Adipocyte (in vitro differentiated cells): ENCODE data around the gene MEF2C.

Experiments
- DNase-seq: peaks from one replicate; pipeline ENCODE4 v3.0.0-alpha.2; 2015; ENCODE audit warnings: low read depth
- H3K27me3 ChIP-seq: replicated peaks from 2 replicates; pipeline ENCODE4 v1.7.0; 2013; ENCODE audit warnings: mild to moderate bottlenecking, low read length, moderate library complexity; ENCODE audit not compliant: control insufficient read depth, insufficient read depth
- H3K36me3 ChIP-seq: 2 replicates; pipeline ENCODE4 v1.7.0; 2013; ENCODE audit warnings: low read length, mild to moderate bottlenecking, moderate library complexity; ENCODE audit not compliant: control insufficient read depth, insufficient read depth, severe bottlenecking
- H3K4me1 ChIP-seq: 2 replicates; pipeline ENCODE4 v1.7.0; 2013; ENCODE audit warnings: mild to moderate bottlenecking, low read length, moderate library complexity; ENCODE audit not compliant: control insufficient read depth, insufficient read depth
- H3K4me3 ChIP-seq: 2 replicates; pipeline ENCODE4 v1.7.0; 2013; ENCODE audit warnings: mild to moderate bottlenecking, low read length, moderate library complexity
- H3K9ac ChIP-seq: 2 replicates; pipeline ENCODE4 v1.7.0; 2013; ENCODE audit warnings: mild to moderate bottlenecking, low read length, moderate library complexity
- H3K9me3 ChIP-seq: 2 replicates; pipeline ENCODE4 v1.7.0; 2013; ENCODE audit warnings: mild to moderate bottlenecking, low read length, moderate library complexity; ENCODE audit not compliant: control insufficient read depth

The MEF2C gene

DNA sequence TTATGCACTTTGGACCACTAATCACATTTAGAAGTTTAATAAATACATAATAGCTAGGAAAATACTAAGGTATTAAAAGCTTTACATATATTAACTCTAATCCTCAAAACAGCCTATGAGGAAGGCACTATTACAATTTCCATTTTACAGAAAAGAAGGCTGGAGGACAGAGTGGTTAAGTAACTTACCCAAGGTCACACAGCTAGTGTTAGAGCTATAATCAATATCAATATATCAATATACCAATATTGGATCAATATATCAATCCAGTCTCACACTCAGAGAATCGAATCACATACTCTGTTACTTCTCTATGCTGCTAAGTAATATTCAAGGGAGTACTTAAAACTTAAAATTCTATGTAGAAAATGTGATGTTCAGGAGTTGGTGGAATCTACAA is 45.2 kb downstream of the MEF2C start:
- H3K27me3 ChIP-seq = no peaks in the 10 kb centered on the region
- no peaks in the 10 kb centered on the region for H3K36me3 ChIP-seq
- H3K9ac ChIP-seq = no peak overlapping the region
- H3K9me3 ChIP-seq = no peaks in the 10 kb centered on the region
- no peak overlapping the region for H3K4me3 ChIP-seq
- no peak for DNase-seq
- H3K4me1 ChIP-seq = peaks cover 15% of the 10 kb centered on the region

DNA sequence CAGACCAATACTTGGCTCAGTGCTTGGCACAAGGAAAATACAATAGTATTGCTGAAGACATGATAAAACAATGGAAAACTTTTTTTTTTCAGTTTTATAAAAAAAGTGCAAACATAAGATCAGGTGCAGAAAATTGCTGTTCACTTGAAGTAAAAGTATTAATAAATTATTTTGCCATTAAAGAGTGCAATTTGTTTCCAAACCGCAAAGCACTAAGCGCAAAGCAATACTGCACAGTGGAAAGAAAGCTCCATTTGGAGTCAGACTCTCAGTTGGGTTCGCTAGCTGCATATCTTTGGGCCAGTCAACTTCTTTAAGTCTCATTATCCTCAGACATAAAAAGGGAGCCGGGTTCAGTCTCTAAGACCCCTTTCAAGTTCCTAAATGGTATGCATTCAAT is 45.8 kb downstream of the MEF2C start:
- Histone ChIP-seq H3K27me3 (no peaks in the 10 kb centered on the region), H3K4me1 (peaks cover 15% of the 10 kb centered on the region), H3K9ac (no peak overlapping the region), H3K36me3 (no peaks in the 10 kb centered on the region), H3K9me3 (no peaks in the 10 kb centered on the region), H3K4me3 (no peak overlapping the region)
- no peak for DNase-seq

GRCh38 chr5:88836195-88836838 is 46.7 kb downstream of the MEF2C start:
- Histone ChIP-seq H3K9me3 (no peaks in the 10 kb centered on the region), H3K4me1 (peaks cover 15% of the 10 kb centered on the region), H3K36me3 (no peaks in the 10 kb centered on the region), H3K27me3 (no peaks in the 10 kb centered on the region), H3K9ac (peak overlapping the region; percentile 69), H3K4me3 (peak overlapping the region; percentile 64)
- peak; percentile 30 for DNase-seq

- Histone ChIP-seq H3K9ac (no peak overlapping the region), H3K4me1 (peaks cover 15% of the 10 kb centered on the region), H3K27me3 (no peaks in the 10 kb centered on the region), H3K4me3 (no peak overlapping the region), H3K36me3 (no peaks in the 10 kb centered on the region), H3K9me3 (no peaks in the 10 kb centered on the region)
- no peak for DNase-seq
These were observed 48.5 kb downstream of the MEF2C start for GRCh38 chr5:88834499-88834898.

- peaks cover 15% of the 10 kb centered on the region for H3K4me1 ChIP-seq
- H3K4me3 ChIP-seq = no peak overlapping the region
- DNase-seq = no peak
- no peaks in the 10 kb centered on the region for H3K27me3 ChIP-seq
- H3K9ac ChIP-seq = no peak overlapping the region
- no peaks in the 10 kb centered on the region for H3K9me3 ChIP-seq
- H3K36me3 ChIP-seq = no peaks in the 10 kb centered on the region
These were observed 48.9 kb downstream of the MEF2C start for GRCh38 chr5:88834131-88834462.

DNA sequence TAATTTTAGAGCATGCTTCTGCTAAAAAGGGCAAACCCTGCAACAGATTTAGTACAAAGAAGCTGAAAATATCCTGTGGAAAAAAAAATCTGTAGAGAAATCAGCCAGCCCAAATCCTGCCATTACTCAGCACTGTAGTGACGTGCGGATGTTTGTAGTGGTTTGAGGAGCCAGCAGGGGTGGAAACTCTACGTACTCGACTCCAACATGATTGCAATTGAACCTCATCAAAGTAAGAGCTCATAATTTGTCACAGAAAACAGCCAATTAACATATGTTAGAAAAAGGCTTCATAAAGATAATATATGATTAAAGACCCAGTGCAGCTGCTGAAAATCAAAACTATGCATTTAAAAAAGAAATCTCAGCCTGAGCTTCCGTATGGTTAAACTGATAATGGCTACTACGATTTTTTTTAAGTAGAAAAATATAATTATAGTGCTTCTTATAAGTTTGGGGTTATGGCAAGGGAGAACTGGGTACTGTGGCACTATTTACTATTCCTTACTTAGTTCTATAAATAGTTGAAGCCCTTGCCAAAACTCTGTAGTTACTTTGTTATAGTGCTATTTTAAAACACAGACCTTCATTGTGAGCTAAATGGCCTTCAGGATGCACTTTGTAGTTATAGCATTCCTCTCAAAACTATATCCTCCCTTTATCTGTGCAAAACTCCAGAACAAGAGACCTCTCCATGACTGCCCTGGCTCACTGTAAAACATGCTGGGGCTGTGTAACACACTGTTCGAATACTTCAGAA is 49.4 kb downstream of the MEF2C start:
- Histone ChIP-seq H3K36me3 (no peaks in the 10 kb centered on the region), H3K9ac (no peak overlapping the region), H3K27me3 (no peaks in the 10 kb centered on the region), H3K4me3 (peak overlapping the region; percentile 66), H3K9me3 (no peaks in the 10 kb centered on the region), H3K4me1 (peaks cover 17% of the 10 kb centered on the region)
- DNase-seq = peak; percentile 89

DNA sequence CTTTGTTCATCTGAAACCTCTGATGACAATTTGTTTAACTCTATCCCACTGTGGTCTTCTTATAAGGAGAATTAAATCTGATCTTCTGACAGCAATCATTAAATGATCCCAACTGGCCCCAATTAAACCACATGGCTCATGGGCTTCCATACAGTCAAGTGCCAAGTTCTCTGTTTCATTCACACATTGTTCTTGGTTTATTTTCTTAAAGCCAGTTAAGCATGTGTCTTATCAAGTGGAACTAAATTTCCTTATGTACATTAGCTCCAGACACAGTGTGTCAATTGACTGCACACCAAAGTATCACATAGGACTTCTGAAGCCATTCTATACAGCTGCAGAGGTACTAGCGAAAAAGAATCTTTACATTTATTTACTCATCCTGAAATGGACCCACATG is 51.2 kb downstream of the MEF2C start:
- Histone ChIP-seq H3K9ac (no peak overlapping the region), H3K27me3 (no peaks in the 10 kb centered on the region), H3K9me3 (no peaks in the 10 kb centered on the region), H3K36me3 (no peaks in the 10 kb centered on the region), H3K4me1 (peaks cover 15% of the 10 kb centered on the region), H3K4me3 (no peak overlapping the region)
- no peak for DNase-seq

- Histone ChIP-seq H3K27me3 (no peaks in the 10 kb centered on the region), H3K9ac (no peak overlapping the region), H3K36me3 (no peaks in the 10 kb centered on the region), H3K4me1 (peaks cover 14% of the 10 kb centered on the region), H3K4me3 (no peak overlapping the region), H3K9me3 (no peaks in the 10 kb centered on the region)
- DNase-seq = no peak
These were observed 52.4 kb downstream of the MEF2C start for GRCh38 chr5:88830567-88830966.

- peaks cover 22% of the 10 kb centered on the region for H3K4me1 ChIP-seq
- H3K4me3 ChIP-seq = no peak overlapping the region
- no peaks in the 10 kb centered on the region for H3K27me3 ChIP-seq
- DNase-seq = no peak
- H3K9me3 ChIP-seq = no peaks in the 10 kb centered on the region
- no peak overlapping the region for H3K9ac ChIP-seq
- no peaks in the 10 kb centered on the region for H3K36me3 ChIP-seq
These were observed 53.2 kb downstream of the MEF2C start for GRCh38 chr5:88829775-88830174.

DNA sequence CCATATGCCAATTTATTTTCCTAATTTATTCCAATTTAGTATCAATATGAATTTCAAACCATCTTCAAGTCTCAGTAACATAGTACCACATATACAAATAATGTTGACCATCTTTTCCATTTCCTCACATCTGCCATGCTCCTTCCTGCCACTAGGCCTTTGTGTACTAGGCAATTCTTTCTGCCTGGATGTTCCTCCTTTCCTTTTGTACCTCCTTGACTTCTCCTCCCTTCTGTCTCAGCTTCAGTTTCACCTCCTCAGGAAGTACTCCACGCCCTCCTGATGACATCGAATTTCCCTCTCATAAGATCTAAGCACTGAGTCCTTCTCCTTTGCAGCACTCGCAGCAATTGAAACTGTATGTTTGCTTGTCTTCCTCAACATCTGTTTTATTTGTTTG is 53.9 kb downstream of the MEF2C start:
- Histone ChIP-seq H3K4me3 (no peak overlapping the region), H3K9me3 (no peaks in the 10 kb centered on the region), H3K4me1 (peaks cover 26% of the 10 kb centered on the region), H3K27me3 (no peaks in the 10 kb centered on the region), H3K36me3 (no peaks in the 10 kb centered on the region), H3K9ac (no peak overlapping the region)
- DNase-seq = no peak

GRCh38 chr5:88827997-88828396 is 55.0 kb downstream of the MEF2C start:
- Histone ChIP-seq H3K4me1 (peaks cover 23% of the 10 kb centered on the region), H3K27me3 (no peaks in the 10 kb centered on the region), H3K36me3 (peaks cover 3% of the 10 kb centered on the region), H3K9me3 (no peaks in the 10 kb centered on the region), H3K9ac (no peak overlapping the region), H3K4me3 (no peak overlapping the region)
- DNase-seq = peak; percentile 36
